IPS DF 6.9 (cell line): Measurements from ENCODE around the gene KLHDC8A.

Source experiments
- DNase-seq: peaks from one replicate; pipeline ENCODE4 v3.0.0-alpha.2; 2013; ENCODE audit warnings: low read depth, low spot score
- H3K27ac ChIP-seq: one replicate; pipeline ENCODE4 v1.5.1; 2013; ENCODE audit warnings: low read length, control low read depth
- H3K27me3 ChIP-seq: 2 replicates; pipeline ENCODE4 v1.6.1; 2013; ENCODE audit warnings: mild to moderate bottlenecking, low read length; ENCODE audit not compliant: control insufficient read depth, insufficient read depth
- H3K36me3 ChIP-seq: 2 replicates; pipeline ENCODE4 v1.6.1; 2013; ENCODE audit warnings: low read length; ENCODE audit not compliant: control insufficient read depth, insufficient read depth
- H3K4me1 ChIP-seq: 2 replicates; pipeline ENCODE4 v1.6.1; 2013; ENCODE audit warnings: low read length; ENCODE audit not compliant: control insufficient read depth, insufficient read depth
- H3K4me3 ChIP-seq: 2 replicates; pipeline ENCODE4 v1.5.1; 2013; ENCODE audit warnings: mild to moderate bottlenecking, low read length
- H3K9me3 ChIP-seq: 2 replicates; pipeline ENCODE4 v1.6.1; 2013; ENCODE audit warnings: low read length, inconsistent platforms; ENCODE audit not compliant: control insufficient read depth, insufficient read depth
- WGBS: extraction: QIAGEN DNeasy Blood & Tissue Kit; methylation state at CpG from one replicate; pipeline ENCODE4 v1.1.7; 2013; ENCODE audit warnings: mixed read lengths, missing lambda C conversion rate; ENCODE audit not compliant: insufficient read length, insufficient coverage; 5-methylcytosine and 5-hydroxymethylcytosine counted together

KLHDC8A gene

GRCh38 chr1:205296154-205296553 is 60.6 kb downstream of the KLHDC8A start:
- WGBS, result no CpG with 5 or more reads among the region's 2 CpGs
- Histone ChIP-seq H3K36me3 (no peaks in the 10 kb centered on the region), H3K27me3 (no peaks in the 10 kb centered on the region), H3K9me3 (no peaks in the 10 kb centered on the region), H3K4me3 (no peak overlapping the region), H3K27ac (no peak overlapping the region), H3K4me1 (peaks cover 23% of the 10 kb centered on the region)
- DNase-seq, result no peak

DNA sequence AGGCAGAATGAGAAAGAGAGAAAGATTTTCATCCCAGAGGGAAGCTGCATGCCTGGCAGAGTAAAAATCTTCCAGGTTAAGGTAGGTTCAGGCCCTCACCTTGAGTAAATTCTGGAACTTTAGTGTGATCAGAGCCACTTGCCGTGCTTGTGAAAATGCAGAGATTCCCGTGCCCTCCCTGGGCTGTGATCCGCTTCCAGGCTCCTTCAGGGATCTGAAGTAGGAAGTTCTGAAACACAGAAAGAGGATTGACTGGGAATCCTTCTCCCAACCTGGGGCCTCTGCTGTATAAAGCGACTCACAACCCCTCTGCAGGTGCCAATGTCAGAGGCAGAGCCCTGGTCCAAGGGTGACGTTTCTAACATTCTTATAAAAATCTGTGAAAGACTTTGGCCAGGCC is 61.8 kb downstream of the KLHDC8A start:
- H3K36me3 ChIP-seq, result no peaks in the 10 kb centered on the region
- WGBS, result no CpG with 5 or more reads among the region's 5 CpGs
- H3K27ac ChIP-seq, result peak overlapping the region; percentile 52
- H3K27me3 ChIP-seq, result no peaks in the 10 kb centered on the region
- H3K4me1 ChIP-seq, result peaks cover 19% of the 10 kb centered on the region
- no peak overlapping the region for H3K4me3 ChIP-seq
- DNase-seq, result no peak
- no peaks in the 10 kb centered on the region for H3K9me3 ChIP-seq

DNA sequence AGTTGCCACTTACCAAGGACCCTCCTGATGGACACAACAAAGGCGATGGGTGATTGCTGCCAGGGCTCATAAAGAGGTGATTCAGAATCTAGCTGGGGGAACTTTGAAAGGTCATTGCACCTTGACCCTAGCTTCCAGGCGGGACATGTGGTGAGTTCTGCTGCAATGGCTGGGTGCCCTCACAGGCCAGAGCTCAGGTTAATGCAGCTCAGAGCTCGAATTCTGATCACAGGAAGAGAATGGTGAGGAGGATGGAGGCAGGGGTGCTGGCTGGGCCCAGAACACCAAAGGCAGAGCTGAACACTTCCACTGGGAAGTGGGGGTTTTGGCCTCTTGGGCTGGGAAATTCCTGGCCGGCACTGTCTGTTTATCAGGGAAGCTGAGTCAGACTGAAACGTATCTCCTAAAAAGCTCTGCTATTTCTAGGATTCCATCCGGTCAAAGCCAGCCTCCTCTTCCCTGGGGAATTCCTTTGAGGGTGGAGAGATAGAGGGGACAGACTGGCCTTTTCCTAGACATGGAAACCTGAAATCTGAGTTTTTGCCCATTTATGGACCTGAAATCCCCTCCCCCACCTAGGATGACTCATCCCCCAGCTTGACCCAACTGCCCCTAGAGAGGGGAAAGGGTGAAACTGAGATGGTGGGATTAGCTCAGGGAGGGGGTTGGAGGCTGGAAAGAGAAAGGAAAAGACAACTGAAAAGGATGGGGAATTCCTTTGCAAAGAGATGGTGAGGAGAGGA is 62.4 kb downstream of the KLHDC8A start:
- peak; percentile 66 for DNase-seq
- peaks cover 19% of the 10 kb centered on the region for H3K4me1 ChIP-seq
- H3K36me3 ChIP-seq, result no peaks in the 10 kb centered on the region
- no peak overlapping the region for H3K4me3 ChIP-seq
- peak overlapping the region; percentile 52 for H3K27ac ChIP-seq
- WGBS, result no CpG with 5 or more reads among the region's 6 CpGs
- H3K9me3 ChIP-seq, result no peaks in the 10 kb centered on the region
- H3K27me3 ChIP-seq, result no peaks in the 10 kb centered on the region

- no peaks in the 10 kb centered on the region for H3K9me3 ChIP-seq
- H3K4me1 ChIP-seq, result peaks cover 15% of the 10 kb centered on the region
- H3K4me3 ChIP-seq, result no peak overlapping the region
- H3K27ac ChIP-seq, result peak overlapping the region; percentile 34
- H3K27me3 ChIP-seq, result no peaks in the 10 kb centered on the region
- no peak for DNase-seq
- WGBS, result no CpG with 5 or more reads among the region's 10 CpGs
- H3K36me3 ChIP-seq, result no peaks in the 10 kb centered on the region
Measured at GRCh38 chr1:205293350-205294074, 63.2 kb downstream of the KLHDC8A start.

DNA sequence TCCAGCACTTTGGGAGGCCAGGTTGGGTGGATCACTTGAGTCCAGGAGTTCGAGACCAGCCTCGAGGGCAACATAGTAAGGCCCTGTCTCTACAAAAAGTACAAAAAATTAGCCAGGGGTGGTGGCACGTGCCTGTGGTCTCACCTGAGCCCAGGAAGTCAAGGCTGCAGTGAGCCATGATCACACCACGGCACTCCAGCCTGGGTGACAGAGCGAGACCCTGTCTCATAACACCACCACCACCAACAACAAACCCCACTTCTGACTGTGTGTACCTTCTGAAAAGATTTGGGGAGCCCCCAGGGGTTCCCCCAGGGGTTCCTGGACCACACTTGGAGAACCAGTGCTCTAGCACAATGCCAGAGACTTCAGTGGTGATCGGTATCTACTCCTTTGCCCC is 65.1 kb downstream of the KLHDC8A start:
- Histone ChIP-seq H3K27ac (no peak overlapping the region), H3K27me3 (no peaks in the 10 kb centered on the region), H3K36me3 (no peaks in the 10 kb centered on the region), H3K4me3 (no peak overlapping the region), H3K4me1 (peaks cover 13% of the 10 kb centered on the region; the same call in 1 of the 2 replicates), H3K9me3 (no peaks in the 10 kb centered on the region)
- no CpG with 5 or more reads among the region's 6 CpGs for WGBS
- DNase-seq, result no peak

DNA sequence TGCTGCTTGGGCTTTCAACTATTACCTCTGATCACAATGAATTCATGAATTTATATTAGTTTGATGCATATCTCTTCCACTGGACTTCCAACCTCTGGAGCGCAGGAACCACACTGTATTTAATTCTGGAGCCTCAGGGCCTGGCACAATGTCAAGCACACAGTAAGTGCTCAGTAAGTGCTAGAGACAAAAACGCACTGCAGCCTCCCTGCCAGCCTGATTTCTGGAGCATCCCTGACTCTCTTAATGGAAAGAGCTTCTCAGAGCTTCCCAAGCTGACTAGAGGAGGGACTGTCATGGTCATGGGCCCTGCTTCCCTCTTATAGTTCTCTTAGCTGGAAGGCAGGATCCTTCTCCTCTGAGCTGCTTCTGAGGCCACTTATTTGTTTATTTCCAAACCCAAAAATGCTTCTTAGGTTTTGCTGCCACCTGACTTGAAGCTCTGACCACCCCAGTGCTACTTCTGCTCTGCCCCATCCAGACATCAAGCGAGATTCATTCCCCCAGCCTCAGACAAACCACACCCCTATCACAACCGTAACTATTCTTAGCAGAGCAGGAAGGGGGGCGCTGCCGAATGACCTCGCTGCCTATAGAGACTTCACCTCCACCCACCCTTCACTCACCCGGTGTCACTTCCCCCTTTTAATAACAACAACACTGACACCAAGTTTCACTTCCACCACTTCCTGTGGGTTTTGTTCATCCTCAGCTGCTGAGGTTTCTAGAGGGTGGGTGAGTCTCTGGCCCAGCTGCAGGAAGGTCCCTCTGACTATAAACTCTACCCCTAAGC is 68.8 kb downstream of the KLHDC8A start:
- no peaks in the 10 kb centered on the region for H3K27me3 ChIP-seq
- no peak overlapping the region for H3K27ac ChIP-seq
- no peak overlapping the region for H3K4me3 ChIP-seq
- no peak for DNase-seq
- H3K9me3 ChIP-seq, result no peaks in the 10 kb centered on the region
- H3K4me1 ChIP-seq, result peaks cover 16% of the 10 kb centered on the region
- WGBS, result no CpG with 5 or more reads among the region's 8 CpGs
- H3K36me3 ChIP-seq, result no peaks in the 10 kb centered on the region

GRCh38 chr1:205287076-205287475 is 69.6 kb downstream of the KLHDC8A start:
- Histone ChIP-seq H3K4me1 (peaks cover 16% of the 10 kb centered on the region), H3K4me3 (no peak overlapping the region), H3K36me3 (no peaks in the 10 kb centered on the region), H3K9me3 (no peaks in the 10 kb centered on the region), H3K27ac (no peak overlapping the region), H3K27me3 (no peaks in the 10 kb centered on the region)
- DNase-seq, result no peak
- WGBS, result no CpG with 5 or more reads among the region's 3 CpGs

- Histone ChIP-seq H3K27ac (no peak overlapping the region), H3K27me3 (no peaks in the 10 kb centered on the region), H3K4me1 (peaks cover 16% of the 10 kb centered on the region), H3K4me3 (no peak overlapping the region), H3K9me3 (no peaks in the 10 kb centered on the region), H3K36me3 (no peaks in the 10 kb centered on the region)
- WGBS, result no CpG with 5 or more reads among the region's 9 CpGs
- DNase-seq, result no peak
Measured at GRCh38 chr1:205286335-205286950, 70.3 kb downstream of the KLHDC8A start.
